Gastrocnemius medialis (tissue), 4 donors: ENCODE results near the gene LIAS.

Experiments used
- POLR2A ChIP-seq, 2 donors: fragments of 450-650 bp; IDR thresholded peaks; one replicate each; pipeline ENCODE4 v1.6.1; 2017; ENCODE audit warnings: antibody characterized with exemption in 2 of 2, mild to moderate bottlenecking in 2 of 2, moderate library complexity in 2 of 2
- TF ChIP-seq, protein P1 (sequence below), 5 experiments: fragments of 450-650 bp in 3 of 5; fragments of 200-600 bp in 2 of 5; sonication (generic) in 2 of 5; IDR thresholded peaks in 4 of 5; conservative IDR thresholded peaks in 1 of 5; 1 replicate in 4 of 5; 2 replicates in 1 of 5; pipeline ENCODE4 v1.5.1; 2016 to 2019; ENCODE audit warnings: antibody characterized with exemption in 5 of 5, mild to moderate bottlenecking in 3 of 5, moderate library complexity in 3 of 5

- TF ChIP-seq, protein P1, sequence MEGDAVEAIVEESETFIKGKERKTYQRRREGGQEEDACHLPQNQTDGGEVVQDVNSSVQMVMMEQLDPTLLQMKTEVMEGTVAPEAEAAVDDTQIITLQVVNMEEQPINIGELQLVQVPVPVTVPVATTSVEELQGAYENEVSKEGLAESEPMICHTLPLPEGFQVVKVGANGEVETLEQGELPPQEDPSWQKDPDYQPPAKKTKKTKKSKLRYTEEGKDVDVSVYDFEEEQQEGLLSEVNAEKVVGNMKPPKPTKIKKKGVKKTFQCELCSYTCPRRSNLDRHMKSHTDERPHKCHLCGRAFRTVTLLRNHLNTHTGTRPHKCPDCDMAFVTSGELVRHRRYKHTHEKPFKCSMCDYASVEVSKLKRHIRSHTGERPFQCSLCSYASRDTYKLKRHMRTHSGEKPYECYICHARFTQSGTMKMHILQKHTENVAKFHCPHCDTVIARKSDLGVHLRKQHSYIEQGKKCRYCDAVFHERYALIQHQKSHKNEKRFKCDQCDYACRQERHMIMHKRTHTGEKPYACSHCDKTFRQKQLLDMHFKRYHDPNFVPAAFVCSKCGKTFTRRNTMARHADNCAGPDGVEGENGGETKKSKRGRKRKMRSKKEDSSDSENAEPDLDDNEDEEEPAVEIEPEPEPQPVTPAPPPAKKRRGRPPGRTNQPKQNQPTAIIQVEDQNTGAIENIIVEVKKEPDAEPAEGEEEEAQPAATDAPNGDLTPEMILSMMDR (IDR thresholded peaks at IDR 0.05 in 4 of 5, conservative IDR thresholded peaks at IDR 0.05 in 1 of 5), result no peak
- TF ChIP-seq POLR2A (IDR thresholded peaks at IDR 0.05), result no peak
Measured at GRCh38 chr4:39486221-39486804, 27.5 kb downstream of the LIAS start.
